Measurements from ENCODE around the gene COL23A1. TPM values are rescaled to one million over a fixed set of nuclear protein-coding genes. Genes with fewer than 3 reads are reported as not detected.

The COL23A1 gene
- total and polyA plus RNA-seq, 2 of the 8 experiments (the other 6 are each of a cell fraction or from before 2014, with no cell fraction given): 3.1 to 4.7 TPM

DNA sequence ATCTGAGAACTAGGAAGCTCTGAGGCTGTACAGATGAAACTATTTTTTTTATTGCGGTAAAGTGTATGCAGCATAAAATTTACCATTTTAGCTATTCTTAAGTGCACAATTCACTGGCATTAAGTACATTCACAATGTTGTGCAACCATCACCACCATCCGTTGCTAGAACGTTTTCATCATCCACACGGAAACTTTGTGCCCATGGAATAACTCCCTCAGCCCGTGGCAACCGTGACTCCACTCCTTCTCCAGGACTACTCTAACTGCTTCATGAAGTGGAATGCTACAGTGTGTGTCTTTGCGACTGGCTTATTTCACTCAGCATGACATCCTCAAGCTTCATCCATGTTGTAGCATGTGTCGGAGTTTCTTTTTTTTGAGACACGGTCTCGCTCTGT is 57.1 kb downstream of the COL23A1 start:
- Histone ChIP-seq H3K4me3 (ENCODE audit: extremely low read depth in 1 of 4, insufficient read depth in 2 of 4, low read depth in 3 of 4, low read length in 4 of 4) (no peak overlapping the region), H2AFZ (ENCODE audit: low read length) (no peak overlapping the region), H3K79me1 (ENCODE audit: low read depth, low read length) (no peaks in the 10 kb centered on the region; the same call in 1 of the 2 replicates), H2BK120ac (replicated peaks; ENCODE audit: low read depth, low read length) (no peak overlapping the region), H3K4me1 (replicated peaks in 1 of 4; ENCODE audit: control insufficient read depth in 3 of 4, insufficient read depth in 4 of 4, low read length in 3 of 4) (peaks cover 0 to 3% (median 1%) of the 10 kb centered on the region in 4 experiments; a peak in 1 of 7 replicates), H3K56ac (replicated peaks; ENCODE audit: insufficient read length, low read depth, low read length) (no peak overlapping the region), H3K4ac (replicated peaks; ENCODE audit: insufficient read length, low read depth, low read length) (no peak overlapping the region), H3K9me3 (ENCODE audit: insufficient read depth in 2 of 2, low read depth in 1 of 2, low read length in 1 of 2) (no peaks in the 10 kb centered on the region), H3K9ac (replicated peaks in 1 of 4; ENCODE audit: extremely low read depth in 1 of 4, low read depth in 3 of 4, low read length in 3 of 4) (no peak overlapping the region), H4K91ac (replicated peaks; ENCODE audit: insufficient read length, low read length) (no peak overlapping the region), H4K8ac (ENCODE audit: extremely low read depth, insufficient read depth, low read length) (no peak overlapping the region), H4K20me1 (replicated peaks in 1 of 2; ENCODE audit: control insufficient read depth in 1 of 2, insufficient read depth in 2 of 2, low read length in 2 of 2) (peaks cover 0 to 2% of the 10 kb centered on the region in 2 experiments), H2BK12ac (ENCODE audit: low read depth, low read length) (no peak overlapping the region), H3K36me3 (ENCODE audit: control insufficient read depth in 2 of 4, insufficient read depth in 4 of 4, low read length in 3 of 4) (no peaks in the 10 kb centered on the region), H2BK5ac (ENCODE audit: low read depth, low read length) (no peak overlapping the region), H2BK15ac (ENCODE audit: low read length) (no peak overlapping the region), H3K23ac (ENCODE audit: insufficient read length) (no peak overlapping the region), H3K79me2 (ENCODE audit: control insufficient read depth in 1 of 2, insufficient read depth in 2 of 2, low read length in 2 of 2) (no peaks in the 10 kb centered on the region), H3K14ac (ENCODE audit: insufficient read length) (no peak overlapping the region), H3K27ac (ENCODE audit: low read depth, low read length) (no peak overlapping the region), H3K18ac (ENCODE audit: extremely low read depth, low read length) (no peak overlapping the region), H2AK5ac (ENCODE audit: low read depth, low read length) (no peak overlapping the region), H4K5ac (ENCODE audit: insufficient read length, low read depth, low read length) (no peak overlapping the region), H2BK20ac (ENCODE audit: low read length) (no peak overlapping the region), H3K4me2 (ENCODE audit: insufficient read depth in 1 of 2, low read depth in 2 of 2, low read length in 2 of 2) (no peak overlapping the region), H3K23me2 (ENCODE audit: low read depth, low read length) (no peaks in the 10 kb centered on the region), H3K27me3 (replicated peaks in 1 of 4; ENCODE audit: control insufficient read depth in 3 of 4, extremely low read depth in 1 of 4, insufficient read depth in 3 of 4, low read length in 3 of 4) (no peaks in the 10 kb centered on the region; a peak in 1 of 7 replicates)
- 90% methylated on average over 10 of the region's 10 CpGs; no CpG with 5 or more reads in 1 of the 2 experiments for WGBS, 2 experiments (ENCODE audit: extremely low coverage in 1 of 2, insufficient coverage in 1 of 2, insufficient read length in 1 of 2, insufficient replicate concordance in 2 of 2, low coverage in 1 of 2, low lambda C conversion rate in 2 of 2, missing lambda C conversion rate in 1 of 2)
- CTCF ChIA-PET (ENCODE audit: partially characterized antibody): interaction anchor here (1.2 to 2.7 kb wide), 6 partner anchors 9 to 246 kb away, joined by 3 to 10 read pairs (median 8); no protein-coding TSS in a partner anchor
- DNase-seq (ENCODE audit: low read depth in 1 of 2, low spot score in 2 of 2) (no peak), FAIRE-seq (no peak)
- TF ChIP-seq SIX5 (IDR thresholded peaks at IDR 0.05; ENCODE audit: low read depth, low read length) (no peak), HDAC6 (IDR thresholded peaks at IDR 0.05; ENCODE audit: low read depth, low read length) (no peak), CBX8 (IDR thresholded peaks at IDR 0.05; ENCODE audit: borderline replicate concordance, low read depth, low read length) (no peak), RAD21 (IDR thresholded peaks at IDR 0.05 in 1 of 2, conservative IDR thresholded peaks at IDR 0.05 in 1 of 2; ENCODE audit: low read depth in 2 of 2, low read length in 2 of 2) (no peak), CHD2 (IDR thresholded peaks at IDR 0.05; ENCODE audit: low read length) (no peak)
- POLR2A ChIA-PET (ENCODE audit: partially characterized antibody): no interaction called here

All from H1 (cell line).